HepG2 (cell line): ENCODE measurements around the gene GNAZ.

Experiments
- BRCA1 ChIP-seq: sonication (generic); formaldehyde crosslinking; IDR thresholded peaks from 2 replicates; pipeline ENCODE4 v1.4.0; 2020; ENCODE audit warnings: missing genetic modification reagents
- TCF7L2 ChIP-seq: IDR thresholded peaks from 2 replicates; pipeline ENCODE4 v1.6.1; 2011; ENCODE audit warnings: mild to moderate bottlenecking, low read depth, low read length, moderate library complexity
- TRAFD1 ChIP-seq: sonication (generic); formaldehyde crosslinking; IDR thresholded peaks from 2 replicates; pipeline ENCODE4 v1.5.1; 2020; ENCODE audit warnings: missing genetic modification reagents, mild to moderate bottlenecking, borderline replicate concordance
- TF ChIP-seq, protein P1 (sequence below): sonication (generic); formaldehyde crosslinking; IDR thresholded peaks from 2 replicates; pipeline ENCODE4 v1.4.0; 2020; ENCODE audit warnings: missing genetic modification reagents, borderline replicate concordance

DNA sequence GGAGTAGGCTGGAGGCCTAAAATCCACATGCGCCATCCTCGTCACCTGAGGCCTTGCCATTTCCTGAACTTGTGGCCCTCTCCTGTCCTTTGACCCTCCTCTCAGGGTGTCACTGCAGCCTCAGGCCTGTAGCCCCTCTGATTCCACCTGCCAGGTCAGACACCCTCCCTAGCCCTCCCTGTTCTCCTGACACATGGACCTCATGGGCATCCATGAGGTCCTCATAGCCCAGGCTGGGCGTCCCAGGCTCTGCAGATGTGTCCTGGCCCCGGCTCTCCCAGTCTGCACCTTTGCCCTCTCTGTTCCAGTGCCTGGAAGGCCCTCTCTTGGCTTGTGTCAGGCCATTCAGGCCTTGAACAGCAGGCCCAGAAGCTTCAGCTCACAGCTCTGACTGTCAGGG lies 90.7 kb downstream of the GNAZ start:
- TF ChIP-seq TRAFD1 (CRISPR knock-in tag) (no peak), BRCA1 (CRISPR knock-in tag) (no peak), TCF7L2 (no peak)
- TF ChIP-seq, protein P1, sequence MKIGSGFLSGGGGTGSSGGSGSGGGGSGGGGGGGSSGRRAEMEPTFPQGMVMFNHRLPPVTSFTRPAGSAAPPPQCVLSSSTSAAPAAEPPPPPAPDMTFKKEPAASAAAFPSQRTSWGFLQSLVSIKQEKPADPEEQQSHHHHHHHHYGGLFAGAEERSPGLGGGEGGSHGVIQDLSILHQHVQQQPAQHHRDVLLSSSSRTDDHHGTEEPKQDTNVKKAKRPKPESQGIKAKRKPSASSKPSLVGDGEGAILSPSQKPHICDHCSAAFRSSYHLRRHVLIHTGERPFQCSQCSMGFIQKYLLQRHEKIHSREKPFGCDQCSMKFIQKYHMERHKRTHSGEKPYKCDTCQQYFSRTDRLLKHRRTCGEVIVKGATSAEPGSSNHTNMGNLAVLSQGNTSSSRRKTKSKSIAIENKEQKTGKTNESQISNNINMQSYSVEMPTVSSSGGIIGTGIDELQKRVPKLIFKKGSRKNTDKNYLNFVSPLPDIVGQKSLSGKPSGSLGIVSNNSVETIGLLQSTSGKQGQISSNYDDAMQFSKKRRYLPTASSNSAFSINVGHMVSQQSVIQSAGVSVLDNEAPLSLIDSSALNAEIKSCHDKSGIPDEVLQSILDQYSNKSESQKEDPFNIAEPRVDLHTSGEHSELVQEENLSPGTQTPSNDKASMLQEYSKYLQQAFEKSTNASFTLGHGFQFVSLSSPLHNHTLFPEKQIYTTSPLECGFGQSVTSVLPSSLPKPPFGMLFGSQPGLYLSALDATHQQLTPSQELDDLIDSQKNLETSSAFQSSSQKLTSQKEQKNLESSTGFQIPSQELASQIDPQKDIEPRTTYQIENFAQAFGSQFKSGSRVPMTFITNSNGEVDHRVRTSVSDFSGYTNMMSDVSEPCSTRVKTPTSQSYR (CRISPR knock-in tag) = no peak
